GM18511 (cell line): ENCODE measurements around the gene BTN1A1.

Experiments
- ATAC-seq: cut with Tn5 transposase; IDR thresholded peaks from one replicate; pipeline ENCODE4 v1.9.1; 2021; ENCODE audit warnings: mild to moderate bottlenecking, moderate library complexity; ENCODE audit not compliant: unreplicated experiment

The BTN1A1 gene

DNA sequence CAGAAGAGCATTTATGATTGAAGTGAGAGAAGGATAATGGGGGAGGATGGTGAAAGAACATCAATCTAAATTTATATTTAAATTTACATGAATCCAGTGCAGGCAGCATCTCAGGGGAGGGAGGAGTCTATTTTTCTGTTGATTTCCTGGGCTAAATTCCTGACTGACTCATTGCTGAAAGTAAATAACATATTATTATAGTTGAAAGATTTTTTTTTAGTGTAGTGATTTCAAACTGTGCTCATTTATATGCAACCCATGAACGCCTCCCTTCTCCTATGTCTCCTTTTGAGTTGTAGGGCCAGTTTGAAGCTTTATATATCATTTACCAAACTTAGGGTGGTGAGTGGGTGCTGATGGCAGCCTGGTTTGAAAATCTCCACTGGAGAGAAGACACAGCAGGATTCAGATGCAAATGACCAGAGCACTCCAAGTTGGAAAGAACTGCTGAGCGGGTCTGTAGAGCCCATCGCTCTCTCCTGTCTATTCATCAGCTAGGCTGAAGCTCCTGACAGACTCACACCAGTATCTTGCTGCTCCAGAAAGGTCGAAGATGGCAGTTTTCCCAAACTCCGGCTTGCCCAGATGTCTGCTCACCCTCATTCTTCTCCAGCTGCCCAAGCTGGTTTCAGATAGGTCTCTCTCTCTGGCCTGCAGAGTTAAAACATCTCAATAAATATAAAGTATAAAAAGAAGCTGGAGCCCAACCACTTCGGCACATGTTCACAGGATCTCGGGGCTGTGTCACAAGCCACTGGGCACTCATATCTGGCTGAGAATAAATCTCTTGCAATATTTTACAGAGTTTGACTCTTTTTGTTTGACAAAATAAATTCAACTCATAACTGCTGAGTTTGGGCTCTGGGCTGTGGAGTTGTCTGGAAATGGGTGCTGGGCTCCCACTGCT lies 24.0 kb upstream of the BTN1A1 start:
- no peak for ATAC-seq

DNA sequence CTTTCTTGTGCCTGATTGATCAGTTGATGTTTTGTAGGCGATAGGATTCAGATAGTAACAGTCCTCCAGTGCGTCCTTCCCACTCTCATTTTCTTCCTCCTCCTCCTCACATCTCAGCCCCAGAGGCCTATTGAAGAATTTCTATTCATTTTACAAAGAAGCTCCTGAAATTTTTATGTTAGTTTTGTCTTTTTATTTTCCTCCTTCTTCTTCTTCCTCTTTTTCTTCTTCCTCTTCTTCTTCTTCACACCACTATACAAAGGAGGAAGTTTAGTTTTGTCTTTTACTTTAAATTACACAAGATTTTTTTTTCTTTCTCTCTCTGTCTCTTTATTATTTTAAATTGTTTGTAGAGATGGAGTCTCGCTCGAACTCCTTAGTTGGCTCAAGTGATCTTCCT lies 23.2 kb upstream of the BTN1A1 start:
- no peak for ATAC-seq

DNA sequence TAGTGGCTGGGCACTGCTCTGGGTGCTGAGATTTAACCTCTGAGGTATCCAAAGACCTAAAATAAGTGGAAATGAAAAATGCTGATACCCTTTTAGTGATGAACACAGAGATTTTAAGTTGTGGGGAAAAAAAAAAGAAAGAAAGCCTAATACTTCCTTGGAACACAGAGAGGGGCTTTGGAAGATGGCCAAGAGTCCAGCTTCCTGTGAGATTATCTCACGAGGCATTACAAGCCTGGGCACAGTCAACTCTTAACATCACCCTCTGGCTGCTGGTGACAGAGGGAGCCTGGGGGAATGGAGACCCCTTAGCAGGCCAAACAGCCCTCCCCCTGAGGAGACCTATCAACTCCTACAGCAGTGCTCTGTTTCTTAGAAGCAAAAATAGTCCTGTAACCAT lies 22.7 kb upstream of the BTN1A1 start:
- ATAC-seq: no peak

DNA sequence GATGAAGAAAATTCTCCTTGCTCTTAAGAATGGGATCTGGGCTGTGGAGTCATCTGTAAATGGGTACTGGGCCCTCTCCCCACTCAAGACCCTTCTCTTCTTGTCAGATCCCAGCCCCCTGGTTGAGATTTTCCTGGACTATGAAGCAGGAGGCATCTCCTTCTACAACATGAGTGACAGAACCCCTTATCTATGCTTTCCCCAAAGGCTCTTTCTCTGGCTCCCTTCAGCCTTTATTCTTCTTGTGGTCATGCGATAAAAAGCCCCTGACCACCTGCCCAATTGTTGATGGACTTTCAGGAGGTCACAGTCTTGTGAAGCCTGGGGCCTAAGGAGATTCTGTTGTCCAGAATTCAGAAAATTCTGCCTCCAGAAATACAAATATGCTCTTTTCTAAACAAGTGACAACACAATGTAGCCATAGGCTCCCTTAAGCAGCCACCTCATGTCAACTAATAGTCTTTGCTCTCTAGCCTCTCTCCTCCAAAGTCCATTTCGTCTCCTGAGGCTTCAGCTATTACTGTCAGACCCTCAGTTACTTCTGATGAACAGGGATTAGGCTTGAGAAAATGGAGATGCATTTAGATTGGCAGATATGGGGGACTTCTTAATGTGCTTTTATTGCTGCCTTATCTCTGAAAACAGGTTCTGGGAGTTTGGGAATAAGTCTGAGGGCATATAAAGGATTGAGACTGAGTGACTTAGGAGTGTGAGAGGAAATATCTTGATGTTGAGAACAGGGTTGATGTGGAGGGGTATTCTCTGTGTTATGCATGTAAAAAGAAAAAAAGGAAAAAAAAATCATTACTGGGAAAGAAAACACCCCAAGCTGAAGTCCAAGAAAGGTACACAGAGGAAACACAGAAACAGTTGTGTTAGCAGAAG lies 21.8 kb upstream of the BTN1A1 start:
- ATAC-seq: no peak

DNA sequence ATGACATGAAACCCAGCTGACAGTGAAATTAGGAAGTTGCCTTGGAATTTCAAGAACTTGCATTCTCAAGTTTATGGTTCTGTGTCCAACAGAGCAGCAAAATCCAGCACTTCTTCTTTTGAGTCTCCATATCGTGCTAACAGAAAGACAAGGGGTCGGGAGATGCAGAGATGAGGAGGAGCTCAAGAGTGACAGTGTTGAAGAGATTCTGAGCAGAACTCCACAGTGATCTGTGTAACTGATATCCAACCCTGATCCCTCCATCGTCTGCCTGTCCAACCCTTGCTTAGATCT lies 21.2 kb upstream of the BTN1A1 start:
- no peak for ATAC-seq

GRCh38 chr6:26482338-26482737 lies 17.8 kb upstream of the BTN1A1 start:
- no peak for ATAC-seq

GRCh38 chr6:26483727-26484126 lies 16.4 kb upstream of the BTN1A1 start:
- ATAC-seq: no peak

DNA sequence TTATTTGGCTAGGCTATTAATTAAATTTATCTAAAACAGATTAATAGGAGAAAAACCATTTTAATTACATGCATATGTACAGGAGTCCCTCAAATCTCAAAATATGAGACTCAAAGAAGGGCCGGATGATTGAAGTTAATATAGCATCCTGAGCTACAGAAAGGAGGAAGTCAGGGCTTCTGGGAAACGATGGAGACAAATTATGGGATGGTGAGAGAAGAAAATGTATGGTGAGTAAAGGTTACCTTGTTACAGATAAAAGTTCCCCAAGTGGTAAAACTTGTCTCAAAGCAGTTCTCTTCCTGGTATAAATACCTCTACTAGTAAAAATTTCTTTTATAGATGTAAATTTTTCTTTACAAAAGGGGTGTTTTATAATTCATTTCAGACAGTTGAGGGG lies 15.9 kb upstream of the BTN1A1 start:
- ATAC-seq: no peak

- no peak for ATAC-seq
Observed at GRCh38 chr6:26485112-26485780, 14.9 kb upstream of the BTN1A1 start.

DNA sequence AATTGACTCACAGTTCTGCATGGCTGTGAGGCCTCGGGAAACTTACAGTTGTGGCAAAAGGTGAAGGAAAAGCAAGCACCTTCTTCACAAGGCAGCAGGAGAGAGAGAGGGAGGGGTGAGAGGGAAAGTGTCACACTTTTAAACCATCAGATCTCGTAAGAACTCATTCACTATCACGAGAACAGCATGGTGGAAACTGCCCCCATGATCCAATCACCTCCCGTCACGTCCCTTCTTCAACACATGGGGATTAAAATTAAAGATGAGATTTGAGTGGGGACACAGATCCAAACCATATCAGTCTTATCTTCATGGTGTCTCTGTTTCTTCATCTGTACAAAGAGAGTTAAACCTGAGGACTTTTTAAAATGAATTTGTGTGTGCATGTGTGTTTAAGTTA lies 13.7 kb upstream of the BTN1A1 start:
- ATAC-seq: no peak

GRCh38 chr6:26487466-26487865 lies 12.6 kb upstream of the BTN1A1 start:
- no peak for ATAC-seq

- no peak for ATAC-seq
Observed at GRCh38 chr6:26489996-26490964, 9.8 kb upstream of the BTN1A1 start.

GRCh38 chr6:26491604-26492003 lies 8.5 kb upstream of the BTN1A1 start:
- no peak for ATAC-seq

- no peak for ATAC-seq
Observed at GRCh38 chr6:26493258-26493657, 6.8 kb upstream of the BTN1A1 start.

DNA sequence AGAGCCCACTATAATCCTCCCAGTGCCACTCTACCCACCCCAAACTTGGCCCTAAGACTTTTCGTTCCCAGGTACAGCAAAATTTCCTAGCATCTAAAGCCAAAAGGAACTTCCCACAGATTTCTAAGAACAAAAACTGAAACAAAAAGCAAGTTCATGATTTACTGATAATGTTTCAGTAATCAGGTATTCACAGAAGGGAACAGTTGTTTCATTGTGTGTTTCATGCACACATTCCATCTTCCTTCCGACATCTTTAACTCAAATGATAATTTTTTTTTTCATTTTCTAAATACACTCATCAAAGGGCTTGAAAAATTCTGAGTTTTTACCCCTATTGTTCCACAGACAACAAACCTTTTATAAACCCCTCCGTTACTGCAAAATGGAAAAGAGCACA lies 6.0 kb upstream of the BTN1A1 start:
- ATAC-seq: no peak

DNA sequence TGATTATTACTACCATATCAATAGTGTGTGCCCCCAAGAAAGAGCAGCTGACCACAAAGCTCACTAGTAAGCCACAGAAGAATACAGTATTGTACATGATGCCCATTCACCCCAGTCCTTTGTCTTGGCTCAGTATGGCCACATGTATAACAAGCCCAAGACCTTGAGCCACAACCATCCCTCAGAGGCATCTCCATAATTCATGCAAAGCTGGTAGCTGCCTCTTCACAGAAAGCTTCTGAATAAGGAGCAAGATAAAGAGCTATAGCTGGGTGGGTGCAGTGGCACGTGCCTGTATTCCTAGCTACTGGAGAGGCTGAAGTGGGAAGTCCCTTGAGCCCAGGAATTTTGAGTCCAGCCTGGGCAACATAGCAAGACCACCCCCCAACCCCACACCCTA lies 4.8 kb upstream of the BTN1A1 start:
- ATAC-seq: no peak

GRCh38 chr6:26497610-26498009 lies 2.5 kb upstream of the BTN1A1 start:
- ATAC-seq: no peak

GRCh38 chr6:26501482-26501986 lies 1.4 kb downstream of the BTN1A1 start:
- ATAC-seq: peak; percentile 41

- peak; percentile 82 for ATAC-seq
Observed at GRCh38 chr6:26502165-26502564, 2.1 kb downstream of the BTN1A1 start.

- no peak for ATAC-seq
Observed at GRCh38 chr6:26502626-26503025, 2.5 kb downstream of the BTN1A1 start.
